WERI-Rb-1 (cell line): ENCODE data around the gene HGFAC.

Experiments used
- DNase-seq: peaks from one replicate; pipeline ENCODE4 v3.0.0-alpha.2; 2020
- H3K27ac ChIP-seq: fragments of 250-450 bp; sonication (Bioruptor Pico); 2 replicates; pipeline ENCODE4 v1.5.1; 2020; ENCODE audit warnings: mild to moderate bottlenecking, moderate library complexity
- H3K27me3 ChIP-seq: fragments of 250-450 bp; sonication (Bioruptor Pico); 2 replicates; pipeline ENCODE4 v1.5.1; 2021; ENCODE audit warnings: mild to moderate bottlenecking, low read depth, moderate library complexity; ENCODE audit not compliant: insufficient read depth, severe bottlenecking
- H3K36me3 ChIP-seq: fragments of 250-450 bp; sonication (Bioruptor Pico); 2 replicates; pipeline ENCODE4 v1.5.1; 2020; ENCODE audit warnings: mild to moderate bottlenecking, moderate library complexity
- H3K4me3 ChIP-seq: 2 replicates; pipeline ENCODE4 v1.5.1; 2011; ENCODE audit warnings: low read depth, mild to moderate bottlenecking, control low read depth, low read length
- H3K9me3 ChIP-seq: fragments of 250-450 bp; sonication (Bioruptor Pico); 2 replicates; pipeline ENCODE4 v1.5.1; 2021; ENCODE audit warnings: mild to moderate bottlenecking, moderate library complexity; ENCODE audit not compliant: severe bottlenecking
- TF ChIP-seq, protein P1 (sequence below): IDR thresholded peaks from 2 replicates; pipeline ENCODE4 v1.5.1; 2011; ENCODE audit warnings: low read depth, mild to moderate bottlenecking, control low read depth, inconsistent platforms, low read length

HGFAC gene

GRCh38 chr4:3442959-3443749, 1.4 kb downstream of the HGFAC start:
- no peak overlapping the region for H3K27ac ChIP-seq
- H3K27me3 ChIP-seq, result no peaks in the 10 kb centered on the region
- no peaks in the 10 kb centered on the region for H3K36me3 ChIP-seq
- no peak overlapping the region for H3K4me3 ChIP-seq
- TF ChIP-seq, protein P1, sequence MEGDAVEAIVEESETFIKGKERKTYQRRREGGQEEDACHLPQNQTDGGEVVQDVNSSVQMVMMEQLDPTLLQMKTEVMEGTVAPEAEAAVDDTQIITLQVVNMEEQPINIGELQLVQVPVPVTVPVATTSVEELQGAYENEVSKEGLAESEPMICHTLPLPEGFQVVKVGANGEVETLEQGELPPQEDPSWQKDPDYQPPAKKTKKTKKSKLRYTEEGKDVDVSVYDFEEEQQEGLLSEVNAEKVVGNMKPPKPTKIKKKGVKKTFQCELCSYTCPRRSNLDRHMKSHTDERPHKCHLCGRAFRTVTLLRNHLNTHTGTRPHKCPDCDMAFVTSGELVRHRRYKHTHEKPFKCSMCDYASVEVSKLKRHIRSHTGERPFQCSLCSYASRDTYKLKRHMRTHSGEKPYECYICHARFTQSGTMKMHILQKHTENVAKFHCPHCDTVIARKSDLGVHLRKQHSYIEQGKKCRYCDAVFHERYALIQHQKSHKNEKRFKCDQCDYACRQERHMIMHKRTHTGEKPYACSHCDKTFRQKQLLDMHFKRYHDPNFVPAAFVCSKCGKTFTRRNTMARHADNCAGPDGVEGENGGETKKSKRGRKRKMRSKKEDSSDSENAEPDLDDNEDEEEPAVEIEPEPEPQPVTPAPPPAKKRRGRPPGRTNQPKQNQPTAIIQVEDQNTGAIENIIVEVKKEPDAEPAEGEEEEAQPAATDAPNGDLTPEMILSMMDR, result peak; percentile 99
- H3K9me3 ChIP-seq, result no peaks in the 10 kb centered on the region
- peak; percentile 50 for DNase-seq

DNA sequence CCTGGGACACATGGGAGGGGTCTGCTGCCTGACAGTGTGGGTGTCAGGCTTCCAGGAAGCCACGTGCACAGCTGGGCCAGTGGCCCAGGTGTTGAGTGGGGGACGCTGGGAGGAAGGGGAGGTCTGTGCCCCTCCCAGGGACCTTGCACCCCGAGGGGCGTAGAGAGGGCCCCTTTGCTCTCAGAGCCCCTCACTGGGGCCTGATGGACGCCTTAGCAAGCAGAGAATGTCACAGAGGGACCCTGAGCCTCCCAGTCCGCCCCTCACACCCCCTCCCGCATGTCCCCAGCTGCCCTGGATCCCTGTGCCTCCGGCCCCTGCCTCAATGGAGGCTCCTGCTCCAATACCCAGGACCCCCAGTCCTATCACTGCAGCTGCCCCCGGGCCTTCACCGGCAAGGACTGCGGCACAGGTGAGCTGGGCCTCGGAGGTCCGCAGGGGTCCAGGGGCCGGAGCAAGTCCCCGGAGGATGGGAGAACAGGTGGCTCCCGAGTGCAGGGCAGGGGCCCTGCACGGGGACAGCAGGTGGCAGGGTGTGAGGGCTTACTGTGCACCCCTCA, 2.1 kb downstream of the HGFAC start:
- TF ChIP-seq, protein P1, result no peak
- H3K27ac ChIP-seq, result no peak overlapping the region
- H3K36me3 ChIP-seq, result no peaks in the 10 kb centered on the region
- no peak overlapping the region for H3K4me3 ChIP-seq
- H3K27me3 ChIP-seq, result no peaks in the 10 kb centered on the region
- no peak for DNase-seq
- H3K9me3 ChIP-seq, result no peaks in the 10 kb centered on the region

DNA sequence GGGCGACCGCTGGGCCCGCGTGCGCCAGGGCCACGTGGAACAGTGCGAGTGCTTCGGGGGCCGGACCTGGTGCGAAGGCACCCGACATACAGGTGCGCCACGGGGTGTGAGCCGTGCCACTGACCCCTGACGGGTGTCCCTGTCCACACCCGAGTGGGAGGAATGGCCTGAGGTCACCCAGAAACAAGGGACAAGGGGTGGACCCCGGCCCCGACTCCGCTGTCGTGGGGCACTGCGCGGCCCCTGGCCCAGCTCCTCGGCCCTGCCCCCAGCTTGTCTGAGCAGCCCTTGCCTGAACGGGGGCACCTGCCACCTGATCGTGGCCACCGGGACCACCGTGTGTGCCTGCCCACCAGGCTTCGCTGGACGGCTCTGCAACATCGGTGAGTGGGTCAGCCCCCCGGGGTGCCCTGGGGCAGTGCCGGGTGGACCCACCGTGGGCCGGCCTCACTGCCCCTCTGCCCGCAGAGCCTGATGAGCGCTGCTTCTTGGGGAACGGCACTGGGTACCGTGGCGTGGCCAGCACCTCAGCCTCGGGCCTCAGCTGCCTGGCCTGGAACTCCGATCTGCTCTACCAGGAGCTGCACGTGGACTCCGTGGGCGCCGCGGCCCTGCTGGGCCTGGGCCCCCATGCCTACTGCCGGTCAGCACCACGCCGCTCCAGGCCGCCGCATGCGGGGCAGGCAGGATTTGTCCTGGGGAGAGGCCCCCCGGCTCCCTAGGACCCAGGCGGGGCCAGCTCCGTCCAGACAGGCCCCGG, 2.8 kb downstream of the HGFAC start:
- H3K36me3 ChIP-seq, result no peaks in the 10 kb centered on the region
- TF ChIP-seq, protein P1, result no peak
- H3K9me3 ChIP-seq, result no peaks in the 10 kb centered on the region
- no peaks in the 10 kb centered on the region for H3K27me3 ChIP-seq
- no peak overlapping the region for H3K4me3 ChIP-seq
- DNase-seq, result no peak
- no peak overlapping the region for H3K27ac ChIP-seq

- Histone ChIP-seq H3K36me3 (no peaks in the 10 kb centered on the region), H3K4me3 (no peak overlapping the region), H3K27ac (no peak overlapping the region), H3K9me3 (no peaks in the 10 kb centered on the region), H3K27me3 (no peaks in the 10 kb centered on the region)
- TF ChIP-seq, protein P1, result no peak
- DNase-seq, result no peak
Observed at GRCh38 chr4:3445111-3445820, 3.5 kb downstream of the HGFAC start.

GRCh38 chr4:3445829-3446545, 4.2 kb downstream of the HGFAC start:
- H3K27me3 ChIP-seq, result no peaks in the 10 kb centered on the region
- no peaks in the 10 kb centered on the region for H3K9me3 ChIP-seq
- no peaks in the 10 kb centered on the region for H3K36me3 ChIP-seq
- TF ChIP-seq, protein P1, result no peak
- H3K27ac ChIP-seq, result no peak overlapping the region
- no peak for DNase-seq
- H3K4me3 ChIP-seq, result no peak overlapping the region
